Hematopoietic multipotent progenitor cell treated with erythropoietin and hydrocortisone succinate and interleukin-3 and kit ligand, for 15 days (in vitro differentiated cells): Measurements from ENCODE around the gene PPFIBP2.
A peak's percentile ranks its signal among the peaks of the same experiment; 100 is the strongest.

ENCODE experiments used
- DNase-seq: peaks from one replicate; pipeline ENCODE4 v3.0.0-alpha.2; 2015; ENCODE audit warnings: low spot score

PPFIBP2 gene

GRCh38 chr11:7513234-7514098 is at the start of gene PPFIBP2:
TSS of gene PPFIBP2 (plus strand) at chr11:7513999. CDS start at chr11:7549476, 35,477 bp downstream.
- peak; percentile 77 for DNase-seq

- no peak for DNase-seq
These were observed 46.1 kb upstream of the PPFIBP2 start for GRCh38 chr11:7467652-7468051.

- no peak for DNase-seq
These were observed 44.4 kb upstream of the PPFIBP2 start for GRCh38 chr11:7469351-7469865.

- no peak for DNase-seq
These were observed 42.7 kb upstream of the PPFIBP2 start for GRCh38 chr11:7471071-7471470.

GRCh38 chr11:7473717-7474116 is 40.1 kb upstream of the PPFIBP2 start:
- no peak for DNase-seq

GRCh38 chr11:7480113-7480512 is 33.7 kb upstream of the PPFIBP2 start:
- DNase-seq = no peak

GRCh38 chr11:7484131-7484530 is 29.7 kb upstream of the PPFIBP2 start:
- no peak for DNase-seq

GRCh38 chr11:7484645-7485044 is 29.2 kb upstream of the PPFIBP2 start:
- no peak for DNase-seq

- no peak for DNase-seq
These were observed 28.4 kb upstream of the PPFIBP2 start, which contains the start of gene OLFML1 for GRCh38 chr11:7485186-7486097. TSS of gene OLFML1 (plus strand) at chr11:7485506. CDS start at chr11:7485876, 370 bp downstream.

- no peak for DNase-seq
These were observed 27.6 kb upstream of the PPFIBP2 start for GRCh38 chr11:7486098-7486780.

GRCh38 chr11:7486781-7487140 is 27.0 kb upstream of the PPFIBP2 start:
- no peak for DNase-seq

- DNase-seq = no peak
These were observed 26.4 kb upstream of the PPFIBP2 start for GRCh38 chr11:7487360-7487759.

GRCh38 chr11:7488681-7489080 is 25.1 kb upstream of the PPFIBP2 start:
- no peak for DNase-seq

- no peak for DNase-seq
These were observed 24.4 kb upstream of the PPFIBP2 start for GRCh38 chr11:7489376-7489775.

GRCh38 chr11:7490054-7490453 is 23.7 kb upstream of the PPFIBP2 start:
- DNase-seq = no peak

- no peak for DNase-seq
These were observed 23.3 kb upstream of the PPFIBP2 start for GRCh38 chr11:7490535-7490934.

- no peak for DNase-seq
These were observed 21.5 kb upstream of the PPFIBP2 start for GRCh38 chr11:7492253-7492652.

- DNase-seq = peak; percentile 16
These were observed 20.1 kb upstream of the PPFIBP2 start for GRCh38 chr11:7493670-7494069.

- peak; percentile 18 for DNase-seq
These were observed 19.6 kb upstream of the PPFIBP2 start for GRCh38 chr11:7494086-7494745.

- DNase-seq = no peak
These were observed 17.8 kb upstream of the PPFIBP2 start for GRCh38 chr11:7495882-7496551.

GRCh38 chr11:7498193-7498592 is 15.6 kb upstream of the PPFIBP2 start:
- no peak for DNase-seq
